HCT116 (cell line): Measurements from ENCODE around the gene SLC40A1. TPM values are rescaled to one million over a fixed set of nuclear protein-coding genes. Genes with fewer than 3 reads are reported as not detected.

Experiments
- ATAC-seq: fragments of 200-7000 bp; cut with Tn5 transposase; 2 replicates; pipeline ENCODE4 v1.9.1; 2020; ENCODE audit warnings: mild to moderate bottlenecking, moderate library complexity
- BruUV-seq: library from RNA; stranded (reverse); fragments of 400-500 nt; replicated peaks from 2 replicates; lab custom pipeline; 2021; lab: Mats Ljungman, UMichigan
- CTCF ChIA-PET: fragments of 300-600 bp; sonication (Branson Sonifier 250); formaldehyde crosslinking; loops from one replicate; lab custom pipeline; 2021; ENCODE audit warnings: antibody characterized with exemption; lab: Charles Lee
- POLR2A ChIA-PET: fragments of 300-600, 350-600 bp; sonication (Branson Sonifier 250); formaldehyde crosslinking; loops from one replicate; lab custom pipeline; 2021; ENCODE audit warnings: antibody characterized with exemption; lab: Charles Lee
- RAD21 ChIA-PET, 2 experiments: fragments of 300-600 bp; sonication (Branson Sonifier 250); formaldehyde crosslinking; loops; one replicate each; lab custom pipeline; 2023; ENCODE audit warnings: low total read pairs in 2 of 2; ENCODE audit not compliant: uncharacterized antibody in 2 of 2, unreplicated experiment in 2 of 2, low non-redundant PET in 1 of 2; lab: Charles Lee
- DNase-seq: peaks from one replicate; pipeline ENCODE4 v3.0.0-alpha.2; 2010; ENCODE audit warnings: low read depth, low spot score
- H2AFZ ChIP-seq: fragments of 200-600 bp; shearing (Covaris generic), sonication (generic); 2 replicates; pipeline ENCODE4 v1.6.1; 2017; ENCODE audit warnings: low read depth, mixed run types, mixed read lengths, antibody characterized with exemption, low read length; ENCODE audit not compliant: poor library complexity, severe bottlenecking
- H3K27ac ChIP-seq: 2 replicates; pipeline ENCODE4 v1.5.1; 2012; ENCODE audit warnings: low read depth, low read length
- H3K27me3 ChIP-seq: fragments of 200-600 bp; sonication (generic); 2 replicates; pipeline ENCODE4 v1.6.1; 2016; ENCODE audit warnings: mixed run types, low read length, mixed read lengths; ENCODE audit not compliant: insufficient read depth
- H3K36me3 ChIP-seq, 2 experiments: fragments of 200-500 bp in 1 of 2; fragments of 200-600 bp in 1 of 2; sonication (Bioruptor generic) in 1 of 2; sonication (generic) in 1 of 2; 2 replicates each; pipeline versions ENCODE4 v1.5.1 to v1.6.1; 2014 to 2016; ENCODE audit warnings: low read length in 2 of 2, inconsistent platforms in 1 of 2, mixed read lengths in 1 of 2, mixed run types in 1 of 2; ENCODE audit not compliant: insufficient read depth in 2 of 2, control insufficient read depth in 1 of 2
- H3K4me1 ChIP-seq, 2 experiments: fragments of 200-600 bp in 1 of 2; sonication (generic) in 1 of 2; 2 replicates each; pipeline versions ENCODE4 v1.5.1 to v1.6.1; 2012 to 2017; ENCODE audit warnings: low read length in 2 of 2, inconsistent platforms in 1 of 2, mild to moderate bottlenecking in 1 of 2, mixed read lengths in 1 of 2, mixed run types in 1 of 2, moderate library complexity in 1 of 2; ENCODE audit not compliant: insufficient read depth in 2 of 2, control insufficient read depth in 1 of 2
- H3K4me2 ChIP-seq: fragments of 200-600 bp; sonication (generic); 2 replicates; pipeline ENCODE4 v1.6.1; 2017; ENCODE audit warnings: mixed run types, low read length, mixed read lengths
- H3K4me3 ChIP-seq, 2 experiments: fragments of 200-600 bp in 1 of 2; sonication (generic) in 1 of 2; replicated peaks in 1 of 2; 2 replicates each; pipeline ENCODE4 v1.5.1; 2011 to 2016; ENCODE audit warnings: low read length in 2 of 2, control low read depth in 1 of 2, low read depth in 1 of 2, mild to moderate bottlenecking in 1 of 2, mixed read lengths in 1 of 2, mixed run types in 1 of 2
- H3K79me2 ChIP-seq: fragments of 200-600 bp; sonication (generic); 2 replicates; pipeline ENCODE4 v1.6.1; 2017; ENCODE audit warnings: mild to moderate bottlenecking, mixed run types, low read length, moderate library complexity, mixed read lengths; ENCODE audit not compliant: insufficient read depth
- H3K9ac ChIP-seq: fragments of 200-600 bp; sonication (generic); 2 replicates; pipeline ENCODE4 v1.6.1; 2016; ENCODE audit warnings: low read length, mixed read lengths
- H3K9me2 ChIP-seq: fragments of 200-600 bp; sonication (generic), shearing (Covaris generic); 2 replicates; pipeline ENCODE4 v1.6.1; 2017; ENCODE audit warnings: mixed run types, mild to moderate bottlenecking, moderate library complexity; ENCODE audit not compliant: insufficient read depth
- H3K9me3 ChIP-seq, 2 experiments: fragments of 200-500 bp in 1 of 2; fragments of 200-600 bp in 1 of 2; sonication (Bioruptor generic) in 1 of 2; sonication (generic) in 1 of 2; 2 replicates each; pipeline ENCODE4 v1.6.1; 2014 to 2017; ENCODE audit warnings: low read length in 2 of 2, mixed read lengths in 2 of 2, inconsistent platforms in 1 of 2, low read depth in 1 of 2, mild to moderate bottlenecking in 1 of 2, mixed run types in 1 of 2, moderate library complexity in 1 of 2; ENCODE audit not compliant: control insufficient read depth in 1 of 2, insufficient read depth in 1 of 2
- H4K20me1 ChIP-seq: fragments of 200-600 bp; sonication (generic), shearing (Covaris generic); 2 replicates; pipeline ENCODE4 v1.6.1; 2017; ENCODE audit warnings: mixed run types, mild to moderate bottlenecking, moderate library complexity; ENCODE audit not compliant: insufficient read depth
- ATF3 ChIP-seq: IDR thresholded peaks from 2 replicates; pipeline ENCODE4 v1.6.1; 2012
- EZH2phosphoT487 ChIP-seq: fragments of 200-600 bp; IDR thresholded peaks from 2 replicates; pipeline ENCODE4 v1.6.1; 2018; ENCODE audit warnings: antibody characterized with exemption, borderline replicate concordance
- MAX ChIP-seq: IDR thresholded peaks from 2 replicates; pipeline ENCODE4 v1.6.1; 2012
- POLR2A ChIP-seq: IDR thresholded peaks from 2 replicates; pipeline ENCODE4 v1.7.0; 2011; ENCODE audit warnings: borderline replicate concordance; ENCODE audit not compliant: insufficient read depth, insufficient read length; ENCODE audit errors: extremely low read depth
- RAD21 ChIP-seq: IDR thresholded peaks from 2 replicates; pipeline ENCODE4 v1.6.1; 2012; ENCODE audit warnings: low read depth, mild to moderate bottlenecking
- REST ChIP-seq: IDR thresholded peaks from 2 replicates; pipeline ENCODE4 v1.6.1; 2012; ENCODE audit warnings: low read depth
- SRF ChIP-seq: IDR thresholded peaks from 2 replicates; pipeline ENCODE4 v1.6.1; 2012; ENCODE audit warnings: low read depth
- ZFX ChIP-seq: fragments of 450-650 bp; IDR thresholded peaks from 2 replicates; pipeline ENCODE4 v1.6.1; 2017
- intact Hi-C: fragments of 100-400 bp; cut with micrococcal nuclease; formaldehyde crosslinking; loops from 2 replicates; pipeline ENCODE4 v1.10.0; 2022
- total RNA-seq: library from RNA; stranded (reverse); gene quantifications from one replicate; pipeline ENCODE4 v1.2.1, GENCODE V29; 2021; ENCODE audit not compliant: unreplicated experiment
- TF ChIP-seq, protein P1 (sequence below), 3 experiments: fragments of 200-600 bp in 1 of 3; sonication (generic) in 1 of 3; IDR thresholded peaks in 2 of 3; conservative IDR thresholded peaks in 1 of 3; 2 replicates each; pipeline ENCODE4 v1.5.1; 2012 to 2017; ENCODE audit warnings: low read depth in 2 of 3, low read length in 2 of 3, antibody characterized with exemption in 1 of 3, borderline replicate concordance in 1 of 3, control low read depth in 1 of 3, mild to moderate bottlenecking in 1 of 3, mixed read lengths in 1 of 3, mixed run types in 1 of 3, moderate library complexity in 1 of 3; ENCODE audit not compliant: insufficient read depth in 1 of 3

The SLC40A1 gene
- total RNA-seq, 1 experiment from 2014 or later: 1.5 TPM

DNA sequence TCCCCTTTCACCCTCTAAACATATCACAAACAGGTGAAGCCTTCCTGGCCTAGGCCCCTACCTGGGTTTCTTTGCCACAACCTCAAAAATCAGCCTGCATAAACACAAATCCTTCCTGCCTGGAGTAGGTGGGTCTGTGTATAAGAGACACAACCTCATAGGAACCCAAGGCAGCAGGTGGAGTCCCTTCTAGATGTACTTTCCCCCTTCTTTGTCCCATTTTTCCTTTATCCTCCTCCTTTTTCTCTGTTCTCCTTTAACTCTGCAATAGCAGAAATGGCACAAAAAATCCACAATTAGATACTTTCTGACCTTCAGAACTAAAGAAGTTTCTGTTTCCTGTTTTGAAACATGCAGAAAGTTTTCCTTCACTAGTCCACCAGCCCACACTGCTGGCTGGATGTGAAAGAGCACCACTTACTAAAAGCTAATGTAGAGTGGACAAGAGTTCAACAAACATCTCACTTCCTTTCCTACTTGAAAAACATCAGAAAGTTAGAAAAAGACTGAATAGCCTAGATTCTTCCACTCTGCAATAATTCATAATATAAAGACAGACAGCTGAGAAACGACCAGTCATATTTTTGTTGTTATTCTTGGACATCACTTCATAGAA lies 11.2 kb downstream of the SLC40A1 start:
- Histone ChIP-seq H3K36me3 (no peaks in the 10 kb centered on the region), H3K4me3 (no peak overlapping the region), H3K9me2 (no peaks in the 10 kb centered on the region), H2AFZ (peak overlapping the region; percentile 4), H3K4me2 (no peak overlapping the region), H3K9me3 (no peaks in the 10 kb centered on the region), H3K9ac (no peak overlapping the region), H4K20me1 (no peaks in the 10 kb centered on the region), H3K27me3 (no peaks in the 10 kb centered on the region), H3K27ac (no peak overlapping the region), H3K4me1 (no peaks in the 10 kb centered on the region), H3K79me2 (no peaks in the 10 kb centered on the region)
- DNase-seq (no peak), ATAC-seq (no peak)
- ChIA-PET POLR2A (no interaction called here), CTCF (no interaction called here), RAD21 (no interaction called here)
- intact Hi-C loops: no loop called here
- no peak for TF ChIP-seq RAD21
- no TSS peak for BruUV-seq

DNA sequence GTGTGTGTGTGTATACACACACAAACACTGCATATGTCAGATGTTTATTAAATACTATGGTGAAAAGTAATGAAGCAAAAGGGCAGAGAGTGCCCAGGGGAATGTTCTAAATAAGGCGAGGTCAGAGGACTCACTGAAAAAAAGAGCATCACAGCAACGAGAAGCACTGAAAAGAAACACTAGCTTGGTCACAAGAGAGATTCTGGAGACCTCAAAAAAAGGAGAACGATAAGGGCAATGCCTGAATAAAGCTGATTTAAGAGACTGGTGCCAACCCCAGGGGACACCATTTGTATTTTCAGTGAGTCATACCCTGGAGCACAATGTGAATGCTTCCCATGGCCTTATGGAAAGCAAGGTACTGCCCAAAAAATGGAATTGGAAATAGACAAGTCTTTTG lies 14.5 kb downstream of the SLC40A1 start:
- no peaks in the 10 kb centered on the region for H3K79me2 ChIP-seq
- no peak for TF ChIP-seq REST
- TF ChIP-seq, protein P1, sequence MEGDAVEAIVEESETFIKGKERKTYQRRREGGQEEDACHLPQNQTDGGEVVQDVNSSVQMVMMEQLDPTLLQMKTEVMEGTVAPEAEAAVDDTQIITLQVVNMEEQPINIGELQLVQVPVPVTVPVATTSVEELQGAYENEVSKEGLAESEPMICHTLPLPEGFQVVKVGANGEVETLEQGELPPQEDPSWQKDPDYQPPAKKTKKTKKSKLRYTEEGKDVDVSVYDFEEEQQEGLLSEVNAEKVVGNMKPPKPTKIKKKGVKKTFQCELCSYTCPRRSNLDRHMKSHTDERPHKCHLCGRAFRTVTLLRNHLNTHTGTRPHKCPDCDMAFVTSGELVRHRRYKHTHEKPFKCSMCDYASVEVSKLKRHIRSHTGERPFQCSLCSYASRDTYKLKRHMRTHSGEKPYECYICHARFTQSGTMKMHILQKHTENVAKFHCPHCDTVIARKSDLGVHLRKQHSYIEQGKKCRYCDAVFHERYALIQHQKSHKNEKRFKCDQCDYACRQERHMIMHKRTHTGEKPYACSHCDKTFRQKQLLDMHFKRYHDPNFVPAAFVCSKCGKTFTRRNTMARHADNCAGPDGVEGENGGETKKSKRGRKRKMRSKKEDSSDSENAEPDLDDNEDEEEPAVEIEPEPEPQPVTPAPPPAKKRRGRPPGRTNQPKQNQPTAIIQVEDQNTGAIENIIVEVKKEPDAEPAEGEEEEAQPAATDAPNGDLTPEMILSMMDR (IDR thresholded peaks at IDR 0.05 in 2 of 3, conservative IDR thresholded peaks at IDR 0.05 in 1 of 3; ENCODE audit: borderline replicate concordance in 1 of 3, insufficient read depth in 1 of 3, low read depth in 2 of 3, low read length in 2 of 3): no peak
- TF ChIP-seq SRF: no peak
- TF ChIP-seq ZFX: no peak
- TF ChIP-seq EZH2phosphoT487: no peak
- TF ChIP-seq MAX: no peak
- TF ChIP-seq POLR2A: no peak
- no peak for TF ChIP-seq ATF3
- TF ChIP-seq, all 23 proteins: peak for 0
- H3K4me2 ChIP-seq: no peak overlapping the region
- H3K9me2 ChIP-seq: no peaks in the 10 kb centered on the region
- ChIA-PET RAD21 (no interaction called here), POLR2A (no interaction called here), CTCF (no interaction called here)
- no peak overlapping the region for H3K27ac ChIP-seq
- DNase-seq (no peak), ATAC-seq (no peak)
- H3K4me3 ChIP-seq: no peak overlapping the region
- no TSS peak for BruUV-seq
- no peaks in the 10 kb centered on the region for H3K27me3 ChIP-seq
- H3K4me1 ChIP-seq: no peaks in the 10 kb centered on the region
- intact Hi-C loops: no loop called here
- no peak overlapping the region for H2AFZ ChIP-seq
- no peaks in the 10 kb centered on the region for H4K20me1 ChIP-seq
- H3K9ac ChIP-seq: no peak overlapping the region
- no peaks in the 10 kb centered on the region for H3K36me3 ChIP-seq
- H3K9me3 ChIP-seq: no peaks in the 10 kb centered on the region
